ENCODE results near the gene GADD45B.

DNA sequence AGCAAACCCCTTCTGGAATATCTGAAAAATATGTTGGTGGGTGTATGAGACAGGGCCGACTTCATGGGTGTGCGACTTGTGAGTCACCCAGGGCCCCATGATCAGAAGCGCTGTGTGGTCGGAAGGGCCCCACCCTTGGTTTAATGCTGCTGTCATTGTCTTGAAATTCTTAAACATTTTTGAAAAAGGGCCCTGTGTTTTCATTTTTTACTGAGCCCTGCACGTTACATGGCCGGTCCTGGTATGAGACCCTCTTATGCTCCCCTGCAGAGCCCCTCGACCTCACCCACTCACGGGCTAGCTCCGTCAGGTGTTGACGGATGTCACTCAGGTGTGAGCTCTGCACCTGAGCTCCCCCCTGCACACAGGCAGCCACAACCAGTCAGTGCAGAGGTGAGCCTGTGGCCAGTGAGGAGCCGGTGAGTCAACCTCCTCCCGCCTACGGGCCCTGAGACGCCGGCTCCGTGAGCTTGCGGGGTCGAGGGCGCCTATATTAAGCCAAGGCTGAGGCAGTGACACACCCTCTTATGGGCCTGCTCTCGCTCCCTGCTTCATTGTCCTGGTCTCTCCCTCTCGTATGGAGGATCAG lies 27.7 kb downstream of the GADD45B start:
- no peak for TF ChIP-seq EZH2 (IDR thresholded peaks at IDR 0.05; ENCODE audit: borderline replicate concordance, low read depth, low read length, poor library complexity, severe bottlenecking)
- TF ChIP-seq, protein P1, sequence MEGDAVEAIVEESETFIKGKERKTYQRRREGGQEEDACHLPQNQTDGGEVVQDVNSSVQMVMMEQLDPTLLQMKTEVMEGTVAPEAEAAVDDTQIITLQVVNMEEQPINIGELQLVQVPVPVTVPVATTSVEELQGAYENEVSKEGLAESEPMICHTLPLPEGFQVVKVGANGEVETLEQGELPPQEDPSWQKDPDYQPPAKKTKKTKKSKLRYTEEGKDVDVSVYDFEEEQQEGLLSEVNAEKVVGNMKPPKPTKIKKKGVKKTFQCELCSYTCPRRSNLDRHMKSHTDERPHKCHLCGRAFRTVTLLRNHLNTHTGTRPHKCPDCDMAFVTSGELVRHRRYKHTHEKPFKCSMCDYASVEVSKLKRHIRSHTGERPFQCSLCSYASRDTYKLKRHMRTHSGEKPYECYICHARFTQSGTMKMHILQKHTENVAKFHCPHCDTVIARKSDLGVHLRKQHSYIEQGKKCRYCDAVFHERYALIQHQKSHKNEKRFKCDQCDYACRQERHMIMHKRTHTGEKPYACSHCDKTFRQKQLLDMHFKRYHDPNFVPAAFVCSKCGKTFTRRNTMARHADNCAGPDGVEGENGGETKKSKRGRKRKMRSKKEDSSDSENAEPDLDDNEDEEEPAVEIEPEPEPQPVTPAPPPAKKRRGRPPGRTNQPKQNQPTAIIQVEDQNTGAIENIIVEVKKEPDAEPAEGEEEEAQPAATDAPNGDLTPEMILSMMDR (conservative IDR thresholded peaks at IDR 0.05; ENCODE audit: low read depth, low read length): no peak

All from A673 (cell line).